Activated T-helper 9 cell treated with anti-CD3 and anti-CD28 coated beads, Interleukin-2, amount 50 U/mL, for 16 hours (primary cell): ENCODE results near the gene TRIM24.

ENCODE experiments used
- DNase-seq: peaks from one replicate; pipeline ENCODE4 v3.0.0-alpha.2; 2020; ENCODE audit warnings: low read depth

TRIM24 gene

DNA sequence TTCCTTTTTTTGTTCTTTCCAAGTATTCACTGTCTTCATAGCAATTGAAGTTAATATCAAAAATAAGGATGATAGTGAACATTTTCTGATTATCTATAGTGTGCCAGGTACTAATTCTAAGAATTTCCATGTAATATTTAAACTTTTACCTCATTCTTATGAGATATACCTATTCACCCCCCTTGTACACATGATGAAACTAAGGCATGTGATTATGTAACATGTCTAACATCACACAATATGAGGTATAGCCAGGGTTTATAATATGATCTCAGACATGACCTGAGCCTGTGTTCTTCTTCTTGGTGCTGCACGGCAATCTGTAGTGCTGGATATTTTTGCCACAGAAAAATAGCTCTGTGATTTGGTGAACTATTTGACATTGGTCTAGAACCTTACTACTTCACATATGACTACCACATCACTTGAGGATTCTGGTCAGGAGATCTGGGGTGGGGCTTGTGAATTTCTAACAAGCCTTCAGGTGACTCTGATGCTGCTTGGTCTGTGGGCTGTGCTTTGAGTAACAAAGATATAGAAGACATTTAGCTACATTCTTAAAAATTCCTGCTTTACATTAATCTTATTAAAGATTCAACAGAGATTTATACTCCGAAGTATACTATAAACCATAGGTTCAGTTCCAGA lies 79.1 kb downstream of the TRIM24 start:
- DNase-seq = no peak

- no peak for DNase-seq
Measured at GRCh38 chr7:138542183-138542582, 82.1 kb downstream of the TRIM24 start.

GRCh38 chr7:138543739-138544138 lies 83.7 kb downstream of the TRIM24 start:
- no peak for DNase-seq

DNA sequence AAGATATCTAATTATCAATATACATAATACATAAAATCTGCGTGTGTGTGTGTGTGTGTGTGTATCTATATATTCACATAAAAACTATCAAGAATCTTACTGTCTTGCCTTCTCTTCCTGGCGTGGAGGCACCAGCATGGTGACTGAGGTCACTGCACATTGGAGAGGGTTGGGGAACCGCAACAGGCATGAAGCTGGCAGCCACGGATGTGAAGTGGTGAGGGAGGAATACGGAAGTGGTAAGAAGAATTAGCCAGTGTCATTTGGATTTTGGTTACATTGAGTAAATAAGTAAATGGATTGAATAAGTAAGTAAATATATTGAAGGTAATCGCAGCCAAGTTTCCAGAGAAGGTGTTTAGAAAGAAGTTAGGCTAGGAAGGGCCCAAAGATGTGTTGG lies 85.1 kb downstream of the TRIM24 start:
- no peak for DNase-seq

DNA sequence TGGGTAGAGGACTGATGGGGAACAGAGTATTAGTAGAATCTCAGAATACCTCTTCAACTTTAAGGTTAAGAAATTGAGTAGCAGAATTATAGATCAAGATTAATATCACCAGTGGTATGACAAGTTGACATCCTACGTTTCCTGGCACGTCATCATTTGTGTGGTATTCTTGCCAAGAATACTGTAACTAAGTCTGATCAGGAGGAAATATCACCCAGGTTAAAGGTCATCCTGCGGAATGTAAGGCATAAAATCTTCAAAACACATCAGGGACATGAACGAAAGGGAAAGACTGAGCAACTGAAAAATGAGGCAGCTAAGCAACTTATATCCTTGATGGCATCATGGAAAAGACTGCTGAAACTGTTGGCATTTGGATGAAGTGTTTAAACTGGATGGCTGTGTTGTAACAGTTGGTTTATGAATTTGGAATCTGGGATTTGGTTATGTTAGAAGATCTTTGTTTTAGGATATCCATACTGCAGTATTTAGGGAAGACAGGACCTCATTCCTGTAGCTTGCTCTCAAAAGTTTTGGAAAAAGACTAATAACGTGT lies 86.1 kb downstream of the TRIM24 start:
- DNase-seq = no peak

DNA sequence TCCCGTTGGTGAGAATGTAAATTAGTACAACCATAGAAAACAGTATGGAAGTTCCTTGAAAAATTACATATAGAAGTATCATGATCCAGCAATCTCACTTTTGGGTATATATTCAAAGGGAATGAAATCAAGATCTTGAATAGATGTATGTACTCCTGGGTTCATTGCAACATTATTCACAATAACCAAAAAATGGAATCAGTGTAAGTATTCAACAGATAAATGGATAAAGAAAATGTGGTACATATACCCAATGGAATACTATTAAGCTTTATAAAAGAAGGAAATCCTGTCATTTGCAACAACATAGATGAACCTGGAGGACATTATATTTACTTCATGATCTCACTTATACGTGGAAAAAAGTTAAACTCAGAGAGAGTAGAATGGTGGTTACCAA lies 86.8 kb downstream of the TRIM24 start:
- no peak for DNase-seq

- DNase-seq = no peak
Measured at GRCh38 chr7:138549082-138549481, 89.0 kb downstream of the TRIM24 start.

- DNase-seq = no peak
Measured at GRCh38 chr7:138550337-138550736, 90.3 kb downstream of the TRIM24 start.

GRCh38 chr7:138551102-138551501 lies 91.0 kb downstream of the TRIM24 start:
- no peak for DNase-seq

GRCh38 chr7:138553805-138554204 lies 93.7 kb downstream of the TRIM24 start:
- no peak for DNase-seq

DNA sequence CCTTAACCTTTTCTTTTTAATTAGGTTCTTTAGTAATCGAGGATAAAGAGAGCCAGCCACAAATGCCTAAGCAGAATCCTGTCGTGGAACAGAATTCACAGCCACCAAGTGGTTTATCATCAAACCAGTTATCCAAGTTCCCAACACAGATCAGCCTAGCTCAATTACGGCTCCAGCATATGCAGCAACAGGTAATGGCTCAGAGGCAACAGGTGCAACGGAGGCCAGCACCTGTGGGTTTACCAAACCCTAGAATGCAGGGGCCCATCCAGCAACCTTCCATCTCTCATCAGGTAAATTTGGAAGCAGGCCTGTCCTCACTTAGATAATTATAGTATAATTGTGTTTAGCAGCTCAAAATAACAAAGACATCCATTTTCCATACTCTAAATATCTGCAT lies 94.6 kb downstream of the TRIM24 start:
- no peak for DNase-seq

DNA sequence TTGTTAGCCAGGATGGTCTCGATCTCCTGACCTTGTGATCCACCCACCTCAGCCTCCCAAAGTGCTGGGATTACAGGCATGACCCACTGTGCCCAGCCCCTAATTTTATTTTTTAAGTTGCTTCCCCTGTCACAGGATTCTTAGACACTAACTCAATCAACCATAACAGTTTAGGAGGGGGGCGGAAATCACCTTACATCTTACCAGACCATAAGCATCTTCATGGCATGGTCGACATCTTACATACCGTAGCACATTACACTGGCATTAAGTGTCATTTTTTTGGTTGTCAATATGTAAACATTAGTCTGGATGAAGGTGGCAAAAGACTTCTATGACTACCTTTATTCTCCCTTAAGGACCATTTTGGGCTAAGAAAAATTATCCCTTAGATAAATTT lies 95.6 kb downstream of the TRIM24 start:
- no peak for DNase-seq

DNA sequence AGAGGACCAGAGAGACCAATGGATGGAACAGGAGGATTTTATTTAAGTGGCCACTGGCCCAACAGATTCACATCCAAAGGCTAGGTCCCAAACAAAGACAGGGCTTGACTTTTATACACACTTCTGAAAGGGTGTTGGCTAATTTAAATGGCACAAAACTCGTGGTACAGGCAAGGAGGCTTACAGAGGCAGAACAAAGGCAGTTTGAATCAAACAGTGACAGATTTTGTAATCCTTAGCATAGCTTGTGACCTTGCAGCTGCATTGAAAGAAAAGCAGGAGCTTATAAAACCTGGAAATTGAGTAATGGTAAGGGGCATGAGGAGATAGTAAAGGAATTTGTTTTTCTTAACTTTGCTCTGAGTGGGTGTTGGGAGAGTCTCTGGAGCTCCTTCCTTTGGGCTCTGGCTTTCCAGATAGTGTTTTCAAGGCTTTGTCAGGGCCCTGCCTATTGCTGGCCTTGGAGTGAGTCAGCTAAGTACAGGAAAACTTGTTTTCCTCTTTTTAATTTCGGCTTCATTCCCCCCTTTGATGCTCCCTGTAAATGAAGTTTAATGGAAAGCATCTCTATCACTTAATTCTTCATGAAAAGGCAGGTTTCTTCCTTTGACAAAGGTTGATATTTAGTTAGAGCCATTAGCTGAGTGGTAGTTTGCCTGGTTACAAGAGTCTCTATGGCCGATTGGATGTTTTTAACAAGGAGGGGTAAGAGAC lies 96.9 kb downstream of the TRIM24 start:
- no peak for DNase-seq

GRCh38 chr7:138559448-138559847 lies 99.4 kb downstream of the TRIM24 start:
- no peak for DNase-seq

- no peak for DNase-seq
Measured at GRCh38 chr7:138563808-138564207, 103.7 kb downstream of the TRIM24 start.

DNA sequence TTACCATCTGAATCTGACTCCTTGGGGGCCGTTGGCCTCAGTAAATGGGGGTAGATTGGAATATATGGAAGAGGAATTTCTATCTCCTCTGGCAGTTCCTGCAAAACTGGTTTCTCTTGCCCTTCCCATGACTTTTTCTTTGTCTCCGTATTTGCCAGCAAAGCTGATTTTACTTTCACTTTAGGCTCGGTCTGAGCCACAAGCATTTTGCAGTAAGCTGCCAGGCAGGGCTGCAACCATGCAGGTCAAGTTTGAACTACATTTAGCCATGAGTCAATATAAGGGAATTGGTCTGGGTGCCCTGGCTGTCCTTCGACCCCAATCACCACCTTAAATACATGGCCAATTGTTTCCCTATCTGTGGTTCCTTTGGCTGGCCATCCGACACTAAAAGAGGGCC lies 104.3 kb downstream of the TRIM24 start:
- no peak for DNase-seq

DNA sequence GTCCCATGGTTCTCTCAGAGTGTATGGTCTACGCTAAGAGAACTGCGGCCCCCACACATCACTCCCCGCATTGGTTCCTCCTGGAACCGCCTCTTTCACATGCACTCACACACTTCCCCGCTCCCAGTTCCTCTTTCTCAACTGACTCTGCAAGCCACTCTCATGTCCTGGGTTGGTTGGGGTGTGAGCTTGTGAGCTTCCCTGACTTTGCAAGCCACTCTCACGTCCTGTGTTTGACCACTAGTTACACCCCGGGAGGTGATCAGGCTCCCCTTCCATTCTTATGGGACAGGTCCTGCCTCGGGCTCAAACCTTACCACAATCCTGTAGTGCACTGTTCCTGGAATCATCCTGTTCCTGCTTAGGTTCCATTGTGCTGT lies 105.0 kb downstream of the TRIM24 start:
- no peak for DNase-seq

DNA sequence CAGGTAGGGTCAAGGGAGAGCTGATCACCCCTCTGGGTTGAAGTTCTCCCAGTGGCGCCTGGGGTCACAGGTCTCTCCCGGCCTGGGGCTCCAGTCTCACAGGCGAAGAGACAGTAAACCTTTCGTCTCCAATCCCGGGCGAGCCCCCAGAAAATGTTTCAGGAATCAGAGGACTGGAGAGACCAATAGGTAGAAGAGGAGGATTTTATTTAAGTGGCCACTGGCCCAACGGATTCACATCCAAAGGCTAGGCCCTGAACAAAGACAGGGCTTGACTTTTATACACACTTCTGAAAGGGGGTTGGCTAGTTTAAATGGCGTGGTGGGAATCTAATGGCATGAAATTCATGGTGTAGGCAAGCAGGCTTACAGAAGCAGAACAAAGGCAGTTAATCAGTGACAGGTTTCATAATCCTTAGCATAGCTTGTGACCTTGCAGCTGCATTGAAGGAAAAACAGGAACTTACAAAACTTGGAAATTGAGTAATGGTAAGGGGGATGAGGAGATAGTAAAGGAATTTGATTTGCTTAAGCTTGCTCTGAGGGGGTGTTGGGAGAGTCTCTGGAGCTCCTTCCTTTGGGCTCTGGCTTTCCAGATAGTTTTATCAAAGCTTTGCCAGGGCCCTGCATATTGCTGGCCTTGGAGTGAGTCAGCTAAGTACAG lies 105.5 kb downstream of the TRIM24 start:
- DNase-seq = no peak

DNA sequence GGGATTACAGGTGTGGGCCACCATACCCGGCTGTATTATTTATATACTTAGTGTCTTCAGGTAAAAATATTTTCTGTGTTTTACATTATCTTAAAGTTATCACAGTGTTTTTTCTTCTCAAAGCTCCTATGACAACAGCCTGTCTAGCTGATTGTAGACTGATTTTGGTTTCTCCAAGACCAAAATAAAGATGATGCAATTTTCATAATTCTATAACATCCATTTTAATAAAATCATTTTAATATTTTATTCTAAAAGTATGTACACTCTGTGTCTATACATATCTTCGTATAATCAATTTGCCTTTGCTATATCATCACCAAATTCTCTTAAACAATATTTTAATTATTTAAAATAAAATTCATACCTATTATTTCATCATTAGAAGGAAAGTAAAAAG lies 108.6 kb downstream of the TRIM24 start:
- DNase-seq = no peak

- no peak for DNase-seq
Measured at GRCh38 chr7:138569418-138569817, 109.4 kb downstream of the TRIM24 start.

DNA sequence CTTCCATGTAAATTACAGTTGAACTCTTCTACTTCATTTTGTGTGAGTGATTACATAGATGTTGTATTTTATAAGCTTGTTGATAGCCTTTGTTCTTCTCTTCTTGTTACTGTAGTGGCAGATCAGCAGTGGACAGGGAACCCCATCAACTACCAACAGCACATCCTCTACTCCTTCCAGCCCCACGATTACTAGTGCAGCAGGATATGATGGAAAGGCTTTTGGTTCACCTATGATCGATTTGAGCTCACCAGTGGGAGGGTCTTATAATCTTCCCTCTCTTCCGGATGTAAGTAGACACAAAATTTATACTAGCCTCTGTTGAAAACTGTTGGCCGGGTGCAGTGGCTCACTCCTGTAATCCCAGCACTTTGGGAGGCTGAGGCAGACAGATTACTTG lies 110.7 kb downstream of the TRIM24 start:
- DNase-seq = no peak

GRCh38 chr7:138573741-138574140 lies 113.7 kb downstream of the TRIM24 start:
- DNase-seq = no peak

DNA sequence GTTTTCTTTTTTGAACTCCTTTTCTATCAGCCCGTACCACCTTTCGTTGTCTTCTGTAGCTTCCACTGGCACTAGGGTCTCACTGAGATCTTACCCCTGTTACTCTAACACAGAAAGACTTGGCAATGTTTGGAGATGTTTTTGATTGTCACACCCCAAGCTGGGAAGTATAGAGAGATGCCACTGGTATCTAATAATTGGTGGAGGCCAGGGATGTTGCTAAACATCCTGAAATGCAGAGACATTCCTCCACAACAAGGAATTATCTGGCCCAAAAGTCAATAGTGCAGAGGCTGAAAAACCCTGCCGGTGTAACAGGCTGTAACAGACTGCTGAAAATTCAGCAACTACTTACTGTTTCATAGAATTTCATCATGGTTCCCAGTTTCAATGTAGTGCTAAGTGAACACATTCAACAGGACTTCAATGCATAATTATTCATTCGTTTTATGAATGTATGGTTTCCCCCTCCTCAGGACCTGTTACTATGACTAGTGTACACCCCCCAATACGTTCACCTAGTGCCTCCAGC lies 115.9 kb downstream of the TRIM24 start:
- no peak for DNase-seq
